Tibial nerve (tissue), 4 donors: ENCODE data around the gene TRPV6. TPM values are rescaled to one million over a fixed set of nuclear protein-coding genes. Genes with fewer than 3 reads are reported as not detected.

Experiments
- DNase-seq, 2 donors: peaks; one replicate each; pipeline ENCODE4 v3.0.0-alpha.2; 2019; ENCODE audit warnings: low spot score in 2 of 2
- H3K27ac ChIP-seq, 4 donors: fragments of 200-600 bp; sonication (generic) in 3 of 4; one replicate each; pipeline ENCODE4 v1.5.1; 2017 to 2019; ENCODE audit warnings: mild to moderate bottlenecking in 1 of 4
- H3K27me3 ChIP-seq, 2 donors: fragments of 200-600 bp; sonication (generic) in 1 of 2; one replicate each; pipeline versions ENCODE4 v1.5.1 to v1.6.0; 2017 to 2019
- H3K36me3 ChIP-seq, 3 donors: fragments of 200-600 bp; sonication (generic); one replicate each; pipeline ENCODE4 v1.5.1; 2018 to 2019
- H3K4me1 ChIP-seq, 4 donors: fragments of 200-600 bp; sonication (generic) in 3 of 4; one replicate each; pipeline ENCODE4 v1.5.1; 2017 to 2019
- H3K4me3 ChIP-seq, 4 donors: fragments of 200-600 bp; sonication (generic) in 3 of 4; one replicate each; pipeline ENCODE4 v1.5.1; 2017 to 2019; ENCODE audit warnings: mild to moderate bottlenecking in 1 of 4, moderate library complexity in 1 of 4
- H3K9me3 ChIP-seq, 4 donors: fragments of 200-600 bp; sonication (generic) in 3 of 4; one replicate each; pipeline ENCODE4 v1.5.1; 2017 to 2019
- EP300 ChIP-seq, 2 donors: sonication (generic); formaldehyde crosslinking; IDR thresholded peaks; one replicate each; pipeline ENCODE4 v1.6.1; 2017; ENCODE audit warnings: antibody characterized with exemption in 2 of 2, mild to moderate bottlenecking in 1 of 2
- POLR2A ChIP-seq, 2 donors: fragments of 450-650 bp; IDR thresholded peaks; one replicate each; pipeline ENCODE4 v1.6.1; 2017; ENCODE audit warnings: antibody characterized with exemption in 2 of 2, mild to moderate bottlenecking in 2 of 2, moderate library complexity in 2 of 2
- WGBS, 2 donors: methylation state at CpG; one replicate each; pipeline ENCODE4 v1.1.5; 2018; 5-methylcytosine and 5-hydroxymethylcytosine counted together
- total RNA-seq, 4 donors: library from RNA; depleted of rRNA; stranded (reverse); fragments of >200 nt; gene quantifications; one replicate each; pipeline ENCODE4 v1.1.0, GENCODE V29; 2016
- TF ChIP-seq, protein P1 (sequence below), 5 experiments: fragments of 200-600 bp in 3 of 5; fragments of 450-650 bp in 2 of 5; sonication (generic) in 3 of 5; IDR thresholded peaks; one replicate each; pipeline ENCODE4 v1.5.1; 2016 to 2019; ENCODE audit warnings: antibody characterized with exemption in 5 of 5, mild to moderate bottlenecking in 3 of 5, moderate library complexity in 2 of 5

The TRPV6 gene
- total RNA-seq, 4 donors from 2014 or later = under 0.01 to 0.78 (median under 0.01) TPM; not detected in 1

- WGBS, 2 donors = 62 to 78% methylated on average over 4 of the region's 4 CpGs
- no peak overlapping the region for H3K27ac ChIP-seq
- H3K4me3 ChIP-seq = no peak overlapping the region
- peaks cover 0 to 23% of the 10 kb centered on the region in 2 donors for H3K27me3 ChIP-seq
- H3K36me3 ChIP-seq = no peaks in the 10 kb centered on the region
- H3K9me3 ChIP-seq = no peaks in the 10 kb centered on the region
- no peak for TF ChIP-seq POLR2A (IDR thresholded peaks at IDR 0.05)
- TF ChIP-seq, protein P1, sequence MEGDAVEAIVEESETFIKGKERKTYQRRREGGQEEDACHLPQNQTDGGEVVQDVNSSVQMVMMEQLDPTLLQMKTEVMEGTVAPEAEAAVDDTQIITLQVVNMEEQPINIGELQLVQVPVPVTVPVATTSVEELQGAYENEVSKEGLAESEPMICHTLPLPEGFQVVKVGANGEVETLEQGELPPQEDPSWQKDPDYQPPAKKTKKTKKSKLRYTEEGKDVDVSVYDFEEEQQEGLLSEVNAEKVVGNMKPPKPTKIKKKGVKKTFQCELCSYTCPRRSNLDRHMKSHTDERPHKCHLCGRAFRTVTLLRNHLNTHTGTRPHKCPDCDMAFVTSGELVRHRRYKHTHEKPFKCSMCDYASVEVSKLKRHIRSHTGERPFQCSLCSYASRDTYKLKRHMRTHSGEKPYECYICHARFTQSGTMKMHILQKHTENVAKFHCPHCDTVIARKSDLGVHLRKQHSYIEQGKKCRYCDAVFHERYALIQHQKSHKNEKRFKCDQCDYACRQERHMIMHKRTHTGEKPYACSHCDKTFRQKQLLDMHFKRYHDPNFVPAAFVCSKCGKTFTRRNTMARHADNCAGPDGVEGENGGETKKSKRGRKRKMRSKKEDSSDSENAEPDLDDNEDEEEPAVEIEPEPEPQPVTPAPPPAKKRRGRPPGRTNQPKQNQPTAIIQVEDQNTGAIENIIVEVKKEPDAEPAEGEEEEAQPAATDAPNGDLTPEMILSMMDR (IDR thresholded peaks at IDR 0.05) = no peak
- TF ChIP-seq EP300 (IDR thresholded peaks at IDR 0.05) = no peak
- no peak for DNase-seq
- no peaks in the 10 kb centered on the region for H3K4me1 ChIP-seq
Measured at GRCh38 chr7:142884286-142884640, 1.3 kb downstream of the TRPV6 start.

GRCh38 chr7:142883571-142884285 is 1.8 kb downstream of the TRPV6 start:
- TF ChIP-seq POLR2A (IDR thresholded peaks at IDR 0.05) = no peak
- TF ChIP-seq, protein P1 (IDR thresholded peaks at IDR 0.05) = no peak
- TF ChIP-seq EP300 (IDR thresholded peaks at IDR 0.05) = no peak
- H3K9me3 ChIP-seq = no peaks in the 10 kb centered on the region

DNA sequence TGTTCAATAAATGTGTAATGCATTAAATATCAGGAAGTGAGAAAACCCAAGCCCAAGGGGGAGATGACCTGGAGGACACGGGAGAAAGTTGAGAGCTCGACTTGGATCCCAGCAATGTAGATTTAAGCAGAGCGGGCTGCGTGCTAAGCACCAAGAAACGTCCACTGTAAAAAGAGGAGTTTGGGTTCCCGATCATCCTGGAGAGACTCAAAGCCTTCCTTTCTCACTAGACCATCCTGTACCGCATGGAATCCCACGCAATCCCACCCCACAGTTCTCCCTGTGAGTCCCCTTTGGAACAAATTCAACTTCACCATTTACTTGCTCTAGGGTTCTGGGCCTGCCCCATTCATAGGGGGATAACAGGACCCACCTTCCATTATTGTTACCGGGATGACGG is 2.4 kb downstream of the TRPV6 start:
- Histone ChIP-seq H3K4me3 (no peak overlapping the region), H3K27me3 (peaks cover 0 to 15% of the 10 kb centered on the region in 2 donors), H3K4me1 (no peaks in the 10 kb centered on the region), H3K36me3 (no peaks in the 10 kb centered on the region), H3K9me3 (no peaks in the 10 kb centered on the region), H3K27ac (no peak overlapping the region)
- 87 to 88% methylated on average over 10 of the region's 10 CpGs for WGBS, 2 donors
- DNase-seq = no peak
- TF ChIP-seq POLR2A (IDR thresholded peaks at IDR 0.05) (no peak), EP300 (IDR thresholded peaks at IDR 0.05) (no peak)
- TF ChIP-seq, protein P1 (IDR thresholded peaks at IDR 0.05) = no peak

More at GRCh38 chr7:142883571-142884285, 1.8 kb downstream of the TRPV6 start:
- WGBS, 2 donors = 62 to 71% methylated on average over 7 of the region's 7 CpGs
- DNase-seq = no peak
- H3K27me3 ChIP-seq = peaks cover 0 to 17% of the 10 kb centered on the region in 2 donors
- no peaks in the 10 kb centered on the region for H3K4me1 ChIP-seq
- no peaks in the 10 kb centered on the region for H3K36me3 ChIP-seq
- no peak overlapping the region for H3K27ac ChIP-seq
- no peak overlapping the region for H3K4me3 ChIP-seq

GRCh38 chr7:142882338-142882678 is 3.2 kb downstream of the TRPV6 start:
- no peaks in the 10 kb centered on the region for H3K9me3 ChIP-seq
- no peaks in the 10 kb centered on the region for H3K36me3 ChIP-seq
- no peak overlapping the region for H3K4me3 ChIP-seq
- 78 to 87% methylated on average over 5 of the region's 5 CpGs for WGBS, 2 donors
- peaks cover 0 to 14% of the 10 kb centered on the region in 2 donors for H3K27me3 ChIP-seq
- no peak for DNase-seq
- H3K4me1 ChIP-seq = no peaks in the 10 kb centered on the region
- TF ChIP-seq POLR2A (IDR thresholded peaks at IDR 0.05) (no peak), EP300 (IDR thresholded peaks at IDR 0.05) (no peak)
- TF ChIP-seq, protein P1 (IDR thresholded peaks at IDR 0.05) = no peak
- no peak overlapping the region for H3K27ac ChIP-seq

DNA sequence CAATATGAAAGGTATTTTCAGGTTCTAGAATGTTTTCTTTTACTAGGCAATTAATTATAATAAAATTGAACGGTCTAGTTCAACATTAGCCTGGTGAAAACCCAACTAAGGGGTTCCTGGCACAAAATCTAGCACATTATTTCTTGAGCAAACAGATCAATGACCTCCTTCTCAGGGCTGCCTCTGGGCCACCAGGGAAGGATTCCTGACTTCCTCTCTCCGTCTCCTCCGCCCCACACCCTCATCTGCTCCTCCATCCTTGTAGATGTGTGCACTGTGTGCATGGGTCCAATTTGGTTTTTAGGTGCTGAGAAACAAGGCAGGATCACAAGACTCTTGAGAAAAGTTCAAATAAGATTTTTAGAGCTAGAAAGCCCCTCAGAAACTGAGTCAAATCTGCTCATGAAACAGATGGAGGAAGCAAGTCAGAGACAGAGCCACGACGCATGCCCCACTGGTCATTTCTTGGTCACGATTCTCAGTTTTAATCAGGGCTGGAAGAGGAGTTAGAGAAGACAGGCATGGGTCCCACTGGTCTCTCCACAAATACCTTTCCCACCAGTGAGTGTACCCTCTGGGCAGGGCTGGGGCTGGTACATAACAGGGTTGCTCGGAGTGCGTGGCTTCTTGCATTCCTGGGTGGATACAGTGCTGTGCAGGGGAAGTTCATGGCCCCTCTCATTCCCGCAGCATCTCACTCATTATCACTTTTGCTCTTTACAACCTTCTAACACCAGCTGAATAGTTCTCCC is 3.8 kb downstream of the TRPV6 start:
- no peaks in the 10 kb centered on the region for H3K4me1 ChIP-seq
- H3K9me3 ChIP-seq = no peaks in the 10 kb centered on the region
- H3K27me3 ChIP-seq = peaks cover 0 to 14% of the 10 kb centered on the region in 2 donors
- no peak overlapping the region for H3K27ac ChIP-seq
- H3K4me3 ChIP-seq = no peak overlapping the region
- WGBS, 2 donors = 67 to 70% methylated on average over 9 of the region's 9 CpGs
- no peaks in the 10 kb centered on the region for H3K36me3 ChIP-seq
- no peak for TF ChIP-seq POLR2A (IDR thresholded peaks at IDR 0.05)
- TF ChIP-seq, protein P1 (IDR thresholded peaks at IDR 0.05) = no peak
- TF ChIP-seq EP300 (IDR thresholded peaks at IDR 0.05) = no peak
- DNase-seq = no peak
